Measurements from ENCODE around the gene LRRN2.

The LRRN2 gene

DNA sequence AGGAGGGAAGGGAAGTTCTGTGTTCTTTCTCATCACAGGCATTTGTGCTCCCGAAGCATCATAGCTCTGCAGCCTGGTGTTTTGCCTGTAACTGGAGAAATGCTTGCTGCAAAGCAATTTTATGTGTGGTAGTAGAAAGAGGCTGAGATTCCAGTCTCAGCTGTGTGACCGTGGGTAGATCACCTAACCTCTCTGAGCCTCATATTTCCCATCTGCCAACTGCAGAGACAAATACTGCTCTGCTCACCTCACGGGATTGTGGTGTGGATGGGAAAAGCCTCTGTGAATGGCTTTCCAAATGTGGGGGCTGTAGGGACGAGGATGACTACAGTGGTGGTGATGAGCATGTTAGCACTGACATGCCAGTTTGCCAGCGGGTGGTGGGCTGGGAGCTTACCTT is 85.3 kb downstream of the LRRN2 start:
- no peak for DNase-seq (ENCODE audit: low spot score)

DNA sequence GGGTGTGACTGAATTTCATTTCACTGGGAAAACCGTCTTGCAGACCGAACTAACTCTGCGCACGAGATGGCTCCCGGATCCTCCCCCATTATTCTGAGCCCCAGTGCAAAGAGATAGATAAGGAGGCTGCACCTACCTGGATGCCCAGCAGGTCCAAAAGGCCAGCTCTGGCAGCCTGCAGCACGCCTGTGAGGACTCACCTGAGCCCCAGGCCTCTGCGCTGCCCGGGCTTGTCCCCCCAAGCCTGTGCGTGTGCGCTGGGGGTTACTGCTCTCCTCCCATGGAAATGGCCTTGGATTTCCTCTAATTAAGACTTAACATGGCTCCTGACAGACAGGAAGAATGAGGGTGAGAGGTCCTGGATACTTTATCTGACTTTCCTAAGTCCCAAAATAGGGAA is 85.9 kb downstream of the LRRN2 start:
- DNase-seq (ENCODE audit: low spot score): no peak

- no peak for DNase-seq (ENCODE audit: low spot score)
These were observed 86.4 kb downstream of the LRRN2 start for GRCh38 chr1:204599098-204599497.

GRCh38 chr1:204598319-204598969 is 87.1 kb downstream of the LRRN2 start:
- DNase-seq (ENCODE audit: low spot score): no peak

DNA sequence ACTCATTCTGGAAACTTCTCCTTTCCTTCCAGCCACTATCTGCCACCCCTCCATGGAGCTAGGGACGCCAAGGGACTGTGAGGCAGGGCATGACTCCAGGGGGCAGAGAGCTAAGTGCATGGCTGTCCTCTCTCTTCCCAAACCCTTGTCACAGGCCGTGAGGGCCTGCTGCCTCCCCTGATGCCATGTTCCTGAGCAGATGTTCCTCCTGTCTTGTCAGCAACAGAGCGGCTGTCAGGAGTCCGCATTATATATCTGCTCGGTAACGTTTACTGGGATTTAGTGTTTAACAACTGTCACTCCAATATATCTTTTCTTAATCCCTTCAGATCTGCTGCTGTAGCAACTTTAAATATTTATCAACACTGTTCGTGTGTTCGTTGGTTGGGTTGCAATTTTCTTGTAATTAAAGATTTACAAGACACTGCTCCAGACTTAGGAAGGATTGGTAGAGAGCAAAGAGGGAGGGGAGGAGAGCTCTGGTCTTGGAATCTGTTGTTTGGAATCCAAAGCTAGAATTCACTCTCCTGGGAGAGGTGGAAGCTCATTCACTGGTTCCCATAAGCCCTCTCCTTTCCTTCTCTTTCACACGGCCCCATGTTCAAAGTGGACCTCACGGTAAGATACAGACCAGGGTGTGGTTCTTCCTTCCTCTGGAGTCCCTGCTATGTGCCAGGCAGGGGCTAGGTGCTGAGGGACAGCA is 93.1 kb downstream of the LRRN2 start:
- no peak for DNase-seq (ENCODE audit: low spot score)

DNA sequence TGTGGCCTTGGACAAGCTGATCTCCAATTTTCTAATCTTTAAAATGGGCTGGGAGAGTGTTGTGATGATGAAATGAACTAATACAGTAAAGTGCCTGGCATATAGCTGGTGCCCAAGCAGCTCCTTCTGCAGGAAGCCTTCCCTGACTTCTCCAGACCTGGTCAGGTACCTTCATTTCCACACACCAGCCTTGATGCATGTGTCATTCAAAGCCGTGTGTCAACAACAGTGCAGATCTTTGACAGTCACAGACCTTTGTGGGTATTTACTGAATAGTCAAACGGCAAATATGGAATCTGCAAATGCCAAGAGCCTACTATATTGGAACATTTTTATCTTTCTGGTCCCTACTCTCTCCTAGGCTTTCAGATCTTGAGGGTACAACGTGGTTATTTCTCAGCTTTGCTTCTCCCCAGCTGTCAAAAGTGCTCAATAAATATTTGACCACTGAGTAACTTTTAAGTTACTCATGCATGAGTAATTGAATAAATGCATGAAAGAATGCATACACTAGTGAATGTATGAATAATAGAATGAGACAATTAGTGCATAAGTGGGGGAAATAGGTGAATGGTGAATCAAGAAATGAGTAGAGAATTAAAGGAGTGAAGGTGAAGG is 94.0 kb downstream of the LRRN2 start:
- no peak for DNase-seq (ENCODE audit: low spot score)

GRCh38 chr1:204589409-204590038 is 96.0 kb downstream of the LRRN2 start:
- no peak for DNase-seq (ENCODE audit: low spot score)

DNA sequence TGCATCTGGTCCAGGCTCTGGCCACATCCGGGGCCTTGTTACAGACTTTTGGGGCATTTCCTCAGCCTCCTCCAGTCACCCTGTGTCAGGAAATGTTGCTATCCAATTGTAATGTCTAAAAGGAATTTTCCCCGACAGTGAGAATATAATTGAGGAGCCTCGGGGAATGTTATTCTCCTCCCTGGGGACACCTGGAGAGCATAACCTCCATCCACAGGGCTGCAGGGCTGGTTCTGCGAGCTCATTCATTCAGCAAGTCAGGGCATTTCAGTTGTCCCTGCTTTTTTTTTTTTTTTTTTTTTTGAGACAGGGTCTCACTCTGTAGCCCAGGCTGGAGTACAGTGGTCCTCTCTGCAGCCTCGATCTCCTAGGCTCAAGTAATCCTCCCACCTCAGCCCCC is 96.7 kb downstream of the LRRN2 start:
- DNase-seq (ENCODE audit: low spot score): no peak

- no peak for DNase-seq (ENCODE audit: low spot score)
These were observed 97.9 kb downstream of the LRRN2 start for GRCh38 chr1:204587621-204588020.

GRCh38 chr1:204584699-204585372 is 100.7 kb downstream of the LRRN2 start:
- DNase-seq (ENCODE audit: low spot score): no peak

DNA sequence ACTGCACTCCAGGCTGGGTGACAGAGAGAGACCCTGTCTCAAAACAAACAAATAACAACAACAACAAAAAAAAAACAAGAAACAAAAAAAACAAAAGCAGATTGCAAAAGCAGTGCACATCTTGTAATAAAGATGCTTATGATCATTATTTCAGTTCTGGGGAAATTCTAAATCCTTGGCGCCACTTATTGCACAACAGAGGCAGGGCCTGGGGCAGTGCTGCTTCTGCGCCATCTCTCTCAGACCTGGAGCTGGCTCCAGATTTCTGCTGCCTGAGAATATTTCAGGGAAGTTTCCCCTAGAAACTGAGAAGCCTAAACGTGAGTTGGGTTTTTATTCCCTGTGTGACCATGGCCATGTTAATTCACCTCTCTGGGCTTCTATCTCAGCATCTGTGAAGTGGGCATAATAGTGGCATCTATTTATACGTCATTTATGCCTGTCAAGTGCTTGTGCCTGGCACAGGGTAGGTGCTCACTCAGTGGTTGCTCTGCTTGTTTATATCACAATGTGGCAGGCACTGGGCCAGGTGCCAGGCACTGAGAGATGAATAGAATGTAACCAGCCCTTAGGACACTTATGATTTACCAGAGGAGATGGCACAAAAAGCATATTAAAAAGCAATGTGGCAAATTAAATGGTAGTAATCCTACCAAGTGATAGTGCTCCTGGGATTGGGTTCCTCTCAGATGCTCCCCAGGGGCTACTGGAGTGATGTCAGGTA is 101.5 kb downstream of the LRRN2 start:
- DNase-seq (ENCODE audit: low spot score): peak; percentile 75

DNA sequence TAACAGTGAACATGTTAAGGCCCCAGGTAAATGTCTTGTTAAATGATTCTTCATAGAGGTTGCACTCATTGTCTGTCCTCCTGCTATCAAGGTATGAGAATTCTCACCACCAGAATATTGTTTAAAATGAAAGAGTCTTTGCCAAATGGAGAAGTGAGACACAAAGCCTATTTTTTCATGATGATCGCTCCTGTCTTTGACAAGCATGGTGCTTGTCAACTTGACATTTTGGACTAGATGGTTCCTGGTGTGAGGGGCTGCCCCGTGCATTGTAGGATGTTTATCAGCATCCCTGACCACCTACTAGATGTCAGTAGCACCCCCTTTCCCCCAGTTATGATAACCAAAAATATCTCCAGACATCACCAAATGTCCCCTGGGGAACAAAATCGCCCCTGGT is 103.8 kb downstream of the LRRN2 start:
- DNase-seq (ENCODE audit: low spot score): no peak

- no peak for DNase-seq (ENCODE audit: low spot score)
These were observed 104.7 kb downstream of the LRRN2 start for GRCh38 chr1:204580862-204581261.

GRCh38 chr1:204579681-204580080 is 105.9 kb downstream of the LRRN2 start:
- DNase-seq (ENCODE audit: low spot score): no peak

GRCh38 chr1:204578867-204579664 is 106.5 kb downstream of the LRRN2 start:
- DNase-seq (ENCODE audit: low spot score): peak; percentile 12

DNA sequence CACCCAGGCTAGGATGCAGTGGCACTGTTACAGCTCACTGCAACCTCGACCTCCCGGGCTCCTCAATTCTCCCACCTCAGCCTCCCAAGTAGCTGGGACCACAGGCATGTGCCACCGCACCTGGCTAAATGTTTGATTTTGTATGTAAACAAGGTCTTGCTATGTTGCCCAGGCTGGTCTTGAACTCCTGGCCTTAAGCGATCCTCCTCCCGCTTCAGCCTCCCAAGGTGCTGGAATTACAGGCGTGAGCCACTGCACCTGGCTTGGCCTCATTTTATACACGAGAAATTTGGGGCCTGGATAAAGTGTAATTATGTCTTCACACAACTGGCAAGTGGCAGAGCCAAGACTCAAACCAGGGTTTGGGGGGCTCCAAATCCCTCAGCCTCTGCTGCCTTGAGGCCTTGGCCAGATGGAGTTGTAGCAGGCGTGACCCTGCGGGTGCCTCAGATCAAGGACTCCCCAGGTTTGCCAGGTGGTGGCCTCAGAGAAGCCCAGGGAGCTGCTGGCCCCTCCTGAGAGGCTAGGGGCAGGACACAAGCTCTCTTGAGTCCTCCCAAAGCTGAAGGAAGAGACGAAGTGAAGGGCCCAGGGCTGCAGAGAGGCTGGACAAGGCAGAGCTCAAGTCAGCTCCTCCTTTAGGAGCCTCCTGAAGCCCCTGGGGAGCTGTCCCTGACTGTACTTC is 107.6 kb downstream of the LRRN2 start:
- DNase-seq (ENCODE audit: low spot score): no peak

GRCh38 chr1:204576422-204576821 is 109.1 kb downstream of the LRRN2 start:
- DNase-seq (ENCODE audit: low spot score): no peak

DNA sequence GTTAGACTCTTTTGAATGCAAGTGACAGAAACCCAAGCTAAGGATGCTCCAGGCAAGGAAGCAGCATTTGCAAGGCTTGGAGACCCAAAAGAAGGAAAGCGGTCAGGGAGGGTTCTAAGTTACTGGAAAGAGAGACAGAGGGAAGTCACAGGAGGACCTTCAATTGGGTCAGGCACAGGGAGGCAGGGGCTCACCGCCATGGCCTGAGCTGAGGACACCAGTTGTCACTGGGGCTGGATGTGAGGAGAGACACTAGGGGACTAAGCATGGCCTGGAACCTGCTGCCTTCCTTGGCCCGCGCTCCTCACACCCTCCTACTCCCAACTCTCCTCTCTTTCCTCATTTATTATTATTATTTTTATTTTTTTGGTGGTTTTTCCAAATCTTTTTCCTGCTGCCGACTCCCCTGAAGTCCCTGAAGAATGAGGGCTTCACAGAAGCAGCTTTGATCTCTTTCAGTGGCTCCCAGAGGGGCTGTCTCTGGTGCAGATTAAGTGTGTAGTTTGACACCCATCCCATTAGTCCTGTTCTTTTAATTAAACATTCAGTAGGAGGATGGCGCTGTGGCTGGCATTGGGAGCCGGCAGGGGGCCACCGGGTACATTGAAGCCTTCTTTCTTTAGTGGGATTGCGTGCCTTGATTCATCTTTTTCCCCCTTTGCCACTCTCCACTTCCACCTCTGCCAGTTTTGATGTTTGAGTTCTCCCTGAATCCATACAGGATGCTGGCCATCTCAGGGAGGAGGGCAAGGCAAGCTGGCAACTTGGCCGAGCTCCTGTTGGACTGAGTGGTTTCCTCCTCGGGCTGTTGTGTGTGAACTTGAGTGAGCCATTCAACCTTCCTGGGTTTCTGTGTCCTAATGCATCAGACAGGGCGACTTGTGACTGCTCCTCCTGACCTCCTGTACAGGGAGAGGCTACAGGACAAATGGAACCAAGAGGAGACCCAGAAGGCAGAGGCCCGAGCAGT is 110.0 kb downstream of the LRRN2 start:
- no peak for DNase-seq (ENCODE audit: low spot score)

DNA sequence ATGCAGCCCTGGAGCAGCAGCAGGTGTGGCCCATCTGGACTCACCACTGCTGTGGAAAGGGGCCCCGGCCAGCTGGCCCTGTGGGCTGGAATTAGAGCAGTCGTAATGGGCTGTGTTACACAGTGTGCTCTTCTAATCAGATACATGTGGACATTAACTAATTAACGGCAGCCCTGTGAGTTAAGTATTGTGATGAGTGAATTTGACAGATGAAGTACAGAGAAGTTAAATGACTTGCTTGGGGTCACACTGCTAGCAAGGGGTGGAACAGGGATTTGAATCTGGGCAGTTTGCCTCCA is 110.7 kb downstream of the LRRN2 start:
- DNase-seq (ENCODE audit: low spot score): no peak

Data from Ammon's horn (tissue), 1 donor.